ENCODE data around the gene TTI1.
A peak's percentile ranks its signal among the peaks of the same experiment; 100 is the strongest.
"Not testable (repeated sequence)": the region's sequence is repeated elsewhere in the genome, so short reads cannot be mapped to it uniquely, and the experiment has no call there.

TTI1 gene

GRCh38 chr20:38052870-38053269, 19.6 kb upstream of the TTI1 start:
- DNase-seq: no peak

- peak; percentile 31 for DNase-seq
Observed at GRCh38 chr20:38050686-38051085, 17.4 kb upstream of the TTI1 start.

GRCh38 chr20:38049800-38050199, 16.5 kb upstream of the TTI1 start:
- peak; percentile 81 for DNase-seq

- DNase-seq: peak; percentile 20
Observed at GRCh38 chr20:38046572-38046971, 13.3 kb upstream of the TTI1 start.

- no peak for DNase-seq
Observed at GRCh38 chr20:38044685-38045084, 11.4 kb upstream of the TTI1 start.

GRCh38 chr20:38043512-38044300, 10.4 kb upstream of the TTI1 start:
- DNase-seq: peak; percentile 77

- DNase-seq: no peak
Observed at GRCh38 chr20:38040276-38040675, 7.0 kb upstream of the TTI1 start.

- DNase-seq: no peak
Observed at GRCh38 chr20:38036366-38036765, 3.1 kb upstream of the TTI1 start.

- peak; percentile 8 for DNase-seq
Observed at GRCh38 chr20:38034961-38035360, 1.7 kb upstream of the TTI1 start.

GRCh38 chr20:38034108-38034649, 923 bp upstream of the TTI1 start:
- no peak for DNase-seq

GRCh38 chr20:38032585-38033329, 499 bp downstream of the TTI1 start:
- peak; percentile 17 for DNase-seq

GRCh38 chr20:38031957-38032356, 1.3 kb downstream of the TTI1 start:
- DNase-seq: no peak

GRCh38 chr20:38029453-38029852, 3.8 kb downstream of the TTI1 start:
- DNase-seq: no peak

- no peak for DNase-seq
Observed at GRCh38 chr20:38024496-38024895, 8.8 kb downstream of the TTI1 start.

GRCh38 chr20:38023181-38024001, 9.9 kb downstream of the TTI1 start:
- DNase-seq: peak; percentile 60

GRCh38 chr20:38021087-38021772, 12.0 kb downstream of the TTI1 start:
- DNase-seq: no peak

GRCh38 chr20:38018385-38018784, 14.9 kb downstream of the TTI1 start:
- DNase-seq: no peak

GRCh38 chr20:38017959-38018358, 15.3 kb downstream of the TTI1 start:
- DNase-seq: no peak

- no peak for DNase-seq
Observed at GRCh38 chr20:38013887-38014286, 19.4 kb downstream of the TTI1 start.

- DNase-seq: no peak
Observed at GRCh38 chr20:38012332-38012731, 20.9 kb downstream of the TTI1 start.

GRCh38 chr20:38011696-38012095, 21.6 kb downstream of the TTI1 start:
- DNase-seq: no peak

- not testable (repeated sequence) for DNase-seq
Observed at GRCh38 chr20:38009416-38009815, 23.8 kb downstream of the TTI1 start.

Data from fibroblast of skin of right biceps (primary cell).